ACHN (cell line): ENCODE data around the gene CHN2.

Experiments used
- DNase-seq: peaks from one replicate; pipeline ENCODE4 v3.0.0-alpha.2; 2015
- in situ Hi-C: cut with HindIII; loops from 2 replicates; pipeline ENCODE4 v1.10.0; 2017; ENCODE audit warnings: low sequenced_read_pairs, low pct_ligation_motif_present, low pct_unique_long_range_greater_than_20kb

The CHN2 gene

DNA sequence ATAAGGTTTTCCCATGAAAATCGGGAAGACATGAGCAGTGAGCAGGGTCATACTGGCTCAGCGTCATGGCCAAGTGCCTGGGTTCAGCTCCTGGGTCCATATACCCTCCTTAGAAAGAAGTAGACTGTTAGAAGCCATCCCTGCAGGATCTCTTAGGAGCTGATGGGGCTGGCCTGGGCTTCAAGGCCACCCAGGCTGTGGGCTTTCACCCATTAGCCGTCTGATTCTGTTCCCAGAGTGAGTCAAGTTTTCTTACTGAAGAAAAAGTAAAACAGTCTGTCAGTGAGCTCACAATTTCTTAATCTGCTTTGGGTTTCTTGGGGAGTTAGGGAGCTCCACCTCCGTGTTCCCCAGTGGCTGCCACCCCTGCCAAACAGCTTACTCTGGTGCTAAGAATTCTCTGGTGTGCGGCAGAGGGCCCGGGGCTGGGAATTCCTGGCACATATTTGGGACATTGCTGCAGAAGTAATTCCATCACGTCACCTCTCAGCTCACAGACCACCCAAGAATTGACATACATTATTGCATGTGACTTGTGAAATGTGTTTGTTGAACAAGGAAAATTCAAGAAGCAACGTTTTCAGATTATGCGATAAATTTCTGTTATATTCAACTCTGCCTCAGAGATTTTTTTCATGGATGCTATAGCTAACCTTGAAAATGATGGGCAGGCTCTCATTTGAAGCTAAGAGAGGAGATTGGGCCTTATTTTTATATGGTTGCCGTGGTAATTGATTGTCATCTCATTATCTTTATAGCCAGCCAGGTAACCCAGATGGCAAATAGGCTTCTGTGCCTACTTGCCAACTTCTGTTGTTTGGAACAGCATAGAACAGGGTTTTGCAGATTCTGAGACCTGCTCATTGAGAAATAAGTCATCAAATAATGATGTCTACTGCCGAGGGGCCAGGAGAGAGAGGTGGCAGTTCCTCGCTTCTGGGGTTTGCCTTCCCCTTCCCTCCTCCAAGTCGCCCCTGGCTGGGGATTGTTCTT, 166.4 kb downstream of the CHN2 start:
- DNase-seq, result no peak
- in situ Hi-C loops, result no loop called here

DNA sequence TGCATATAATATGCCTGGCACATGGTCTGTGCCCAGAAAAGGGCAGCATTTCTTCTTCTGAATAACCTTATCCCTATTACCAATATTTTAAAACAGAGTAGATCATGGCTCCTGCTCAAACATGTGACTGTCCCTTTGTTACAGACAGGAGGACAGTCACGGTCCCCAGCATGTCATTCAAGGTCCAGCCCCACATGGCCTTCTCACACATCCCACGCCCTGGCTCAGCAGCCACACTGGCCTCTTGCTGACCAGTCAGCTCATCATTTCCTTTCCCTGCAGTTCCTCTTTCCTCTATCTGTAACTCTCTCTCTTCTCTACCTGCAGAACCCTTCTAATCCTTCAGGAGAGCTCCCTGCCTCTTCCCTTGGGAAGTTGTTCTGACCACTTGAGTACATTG, 167.8 kb downstream of the CHN2 start:
- DNase-seq, result no peak
- in situ Hi-C loops, result no loop called here

DNA sequence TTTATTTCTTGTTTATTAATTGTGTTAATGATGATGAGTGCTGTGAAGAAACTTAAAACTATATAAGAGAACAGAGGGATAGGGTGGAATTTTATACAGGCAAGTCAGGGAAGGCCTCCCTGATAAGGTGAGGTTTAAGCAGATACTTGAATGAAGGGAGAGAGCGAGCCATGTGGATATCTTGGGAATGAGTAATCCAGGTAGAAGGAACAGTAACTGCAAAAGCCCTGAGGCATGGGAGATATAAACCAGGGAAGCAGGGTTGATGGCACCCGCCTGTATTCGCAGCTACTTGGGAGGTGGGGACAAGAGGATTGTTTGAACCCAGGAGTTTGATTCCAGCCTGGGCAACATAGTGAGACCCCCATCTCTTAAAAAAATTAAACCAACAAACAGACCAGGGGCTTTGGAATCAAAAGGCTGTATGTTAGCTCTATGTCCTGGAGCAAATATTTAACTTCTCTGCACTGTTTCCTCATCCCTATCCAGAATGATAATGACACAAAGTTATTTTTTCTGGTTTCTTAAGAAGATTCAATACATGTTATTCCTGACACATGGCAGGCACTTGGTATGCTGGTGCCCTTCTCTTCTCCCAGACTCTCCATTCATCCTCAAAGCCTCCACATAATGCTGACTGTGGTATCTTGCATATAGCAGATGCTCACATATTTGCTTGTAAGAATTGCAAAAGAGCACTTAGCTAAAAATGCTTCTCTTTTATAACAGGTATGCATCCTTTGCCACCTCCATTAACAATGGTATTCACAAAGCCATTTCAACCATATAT, 169.3 kb downstream of the CHN2 start:
- in situ Hi-C loops, result no loop called here
- no peak for DNase-seq

DNA sequence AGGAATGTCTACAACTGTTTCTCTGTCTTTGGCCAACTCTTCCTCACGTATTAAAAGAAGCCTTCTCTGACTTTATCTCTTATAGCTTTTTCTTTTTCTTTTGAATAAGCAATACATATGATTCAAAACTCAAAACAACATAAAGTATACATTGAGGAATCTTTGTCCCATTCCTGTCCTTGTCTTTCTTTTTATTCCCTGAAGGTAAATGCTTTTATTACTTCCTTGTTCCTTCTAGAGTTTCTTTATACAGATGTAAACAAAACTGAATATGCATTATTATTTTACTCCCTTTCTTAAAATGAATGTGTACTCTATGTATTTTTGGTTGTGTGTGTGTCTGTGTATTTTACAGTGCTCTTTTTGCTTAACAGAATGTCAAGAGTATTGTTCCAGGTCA, 170.1 kb downstream of the CHN2 start:
- in situ Hi-C loops, result no loop called here
- DNase-seq, result no peak

DNA sequence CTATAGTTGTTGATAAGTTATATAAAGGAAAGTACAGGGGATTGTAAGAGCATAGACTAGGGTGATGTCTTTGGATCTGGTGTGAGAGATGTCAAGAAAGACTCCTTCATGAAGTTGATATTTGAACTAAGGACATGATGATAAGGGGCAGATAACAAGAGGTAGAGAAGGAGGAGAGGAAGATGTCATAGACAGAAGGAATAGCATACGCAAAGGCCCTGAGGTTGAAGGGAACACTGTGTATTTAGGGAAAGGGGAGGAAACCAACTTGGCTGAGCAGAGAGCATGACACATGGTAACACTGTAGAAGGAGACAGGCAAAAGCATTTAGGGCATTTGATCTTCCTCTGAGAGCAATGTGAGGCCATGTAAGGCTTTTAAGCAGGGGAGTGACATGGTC, 170.8 kb downstream of the CHN2 start:
- DNase-seq, result no peak
- in situ Hi-C loops, result no loop called here

DNA sequence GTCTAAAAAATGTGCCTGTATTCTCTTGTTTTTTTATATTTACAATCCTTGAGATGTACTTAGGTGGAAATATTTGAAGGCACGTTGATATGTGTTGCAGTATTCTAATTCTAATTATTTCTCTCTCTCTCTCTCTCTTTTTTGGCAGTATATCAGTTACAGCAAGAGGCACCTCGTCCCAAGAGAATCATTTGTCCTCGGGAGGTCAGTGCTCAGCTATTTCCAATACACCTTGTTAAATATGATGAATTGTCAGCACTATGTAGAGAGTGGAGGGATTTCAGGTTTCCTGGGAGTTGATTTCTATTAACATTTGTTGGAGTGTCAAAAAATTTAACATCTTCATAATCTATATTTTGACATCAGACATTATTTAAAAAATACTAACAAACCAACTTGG, 173.2 kb downstream of the CHN2 start:
- DNase-seq, result no peak
- in situ Hi-C loops, result no loop called here

DNA sequence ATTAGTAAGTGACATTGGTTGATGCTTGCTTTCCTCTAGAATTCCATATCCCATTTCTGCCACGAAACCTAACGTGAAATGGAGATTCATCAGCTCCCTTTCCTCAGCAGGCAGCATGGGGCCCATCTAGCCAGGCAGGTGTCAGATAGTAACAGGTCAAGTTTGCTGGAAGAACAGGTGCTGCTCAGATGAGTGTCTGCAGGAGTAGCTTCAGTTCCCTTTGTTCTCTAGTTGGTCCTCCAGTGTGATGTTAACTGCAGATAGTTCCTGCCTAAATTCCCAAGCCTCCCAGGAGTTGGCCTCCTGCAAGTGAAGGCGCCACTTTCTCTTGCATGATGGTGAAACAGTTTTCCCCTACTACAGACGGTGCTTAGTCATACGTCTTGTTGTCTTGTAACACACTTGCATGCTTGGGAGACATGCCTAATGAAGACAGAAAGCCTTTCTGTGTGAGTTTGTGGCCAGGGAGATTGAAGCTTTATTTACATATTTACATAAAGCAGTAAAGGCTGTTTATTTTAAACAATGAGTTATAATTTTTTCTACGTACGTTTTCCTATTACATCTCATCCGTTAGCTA, 175.4 kb downstream of the CHN2 start:
- no peak for DNase-seq
- in situ Hi-C loops, result no loop called here

DNA sequence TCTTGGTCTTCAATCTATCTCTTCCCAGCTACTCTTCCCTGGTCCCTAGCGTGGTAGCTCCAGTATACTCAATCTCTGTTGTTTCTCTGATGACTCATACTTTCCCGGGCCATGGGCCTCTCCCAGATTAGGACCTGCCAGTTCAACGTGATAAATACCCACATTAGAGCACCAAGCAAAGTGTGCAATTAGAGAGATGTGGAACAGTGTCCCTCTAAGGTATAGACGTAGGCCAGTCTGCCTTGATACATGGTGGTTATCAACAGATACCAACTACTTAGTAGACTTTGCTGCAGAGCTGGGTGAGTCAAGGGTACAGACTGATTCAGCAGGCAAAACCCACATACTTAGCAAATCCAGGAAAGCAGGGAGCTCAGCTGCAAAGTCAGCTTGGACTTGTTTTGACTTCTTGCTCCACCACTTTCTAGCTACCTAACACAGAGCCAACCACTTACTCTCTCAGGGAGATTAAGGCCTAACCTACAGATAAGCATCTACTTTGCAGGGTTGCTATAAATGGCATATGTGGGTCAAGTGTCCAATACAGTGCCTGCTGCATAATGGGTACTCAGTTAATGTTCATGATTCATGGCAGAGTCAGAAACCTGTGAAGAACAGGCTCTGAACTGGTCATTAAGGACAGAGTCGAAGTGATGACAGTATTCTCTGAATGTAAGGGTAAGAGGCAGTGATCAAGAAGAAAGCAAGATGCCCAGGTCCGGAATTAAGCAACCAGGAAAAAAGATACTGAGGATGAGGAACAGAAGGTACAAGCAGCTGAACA, 176.1 kb downstream of the CHN2 start:
- in situ Hi-C loops, result no loop called here
- no peak for DNase-seq

DNA sequence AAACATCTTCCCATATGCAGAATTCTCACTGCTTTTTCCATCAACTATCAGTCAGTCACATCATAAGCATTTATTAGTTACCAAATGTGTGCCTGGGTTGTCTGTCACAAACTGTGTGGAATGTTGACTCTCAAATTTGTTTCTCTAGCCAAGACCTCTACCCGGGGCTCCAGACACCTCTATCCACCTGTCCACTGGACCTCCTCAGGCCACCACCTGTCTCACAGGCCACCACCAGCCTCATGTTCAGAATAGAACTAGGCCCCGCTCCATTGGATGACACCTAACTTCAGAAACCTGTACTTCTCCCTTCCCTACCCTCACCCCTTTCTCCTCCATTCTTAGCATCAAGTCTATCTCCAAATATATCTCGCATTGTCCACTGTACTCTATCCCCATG, 176.9 kb downstream of the CHN2 start:
- no peak for DNase-seq
- in situ Hi-C loops, result no loop called here

DNA sequence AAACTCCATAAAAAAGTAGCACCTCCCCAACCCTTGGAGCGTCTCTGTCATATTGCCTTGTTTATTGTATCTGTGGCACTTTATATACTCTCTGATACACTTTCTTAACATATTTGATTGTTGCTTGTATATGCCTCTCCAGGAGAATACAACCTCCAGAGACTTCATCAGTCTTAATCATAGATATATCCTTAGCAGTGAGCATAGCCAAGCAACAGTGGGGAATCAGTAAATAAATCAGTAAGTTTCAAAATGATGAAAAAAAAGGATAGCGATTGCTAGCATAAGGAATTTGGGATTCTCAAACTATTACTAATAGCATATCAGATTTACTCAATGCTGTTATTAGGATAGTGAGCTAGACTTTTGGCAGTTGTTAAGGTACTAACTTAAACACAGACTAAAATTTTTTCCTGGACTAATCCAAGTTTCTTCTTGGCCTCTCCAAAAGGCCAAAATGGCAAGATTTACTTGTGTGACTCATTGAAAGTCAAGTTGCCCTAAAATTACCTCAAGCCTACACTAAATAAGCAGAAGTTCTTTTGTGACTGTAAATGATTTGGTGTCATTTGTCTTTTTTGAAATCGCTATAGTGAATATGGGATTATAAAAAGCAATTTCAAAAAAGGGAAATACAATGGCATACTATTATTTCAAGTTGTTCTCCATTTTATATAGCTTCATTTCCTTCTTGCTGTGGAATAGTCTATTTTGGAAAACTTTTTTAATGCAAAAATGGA, 177.9 kb downstream of the CHN2 start:
- DNase-seq, result no peak
- in situ Hi-C loops, result no loop called here

DNA sequence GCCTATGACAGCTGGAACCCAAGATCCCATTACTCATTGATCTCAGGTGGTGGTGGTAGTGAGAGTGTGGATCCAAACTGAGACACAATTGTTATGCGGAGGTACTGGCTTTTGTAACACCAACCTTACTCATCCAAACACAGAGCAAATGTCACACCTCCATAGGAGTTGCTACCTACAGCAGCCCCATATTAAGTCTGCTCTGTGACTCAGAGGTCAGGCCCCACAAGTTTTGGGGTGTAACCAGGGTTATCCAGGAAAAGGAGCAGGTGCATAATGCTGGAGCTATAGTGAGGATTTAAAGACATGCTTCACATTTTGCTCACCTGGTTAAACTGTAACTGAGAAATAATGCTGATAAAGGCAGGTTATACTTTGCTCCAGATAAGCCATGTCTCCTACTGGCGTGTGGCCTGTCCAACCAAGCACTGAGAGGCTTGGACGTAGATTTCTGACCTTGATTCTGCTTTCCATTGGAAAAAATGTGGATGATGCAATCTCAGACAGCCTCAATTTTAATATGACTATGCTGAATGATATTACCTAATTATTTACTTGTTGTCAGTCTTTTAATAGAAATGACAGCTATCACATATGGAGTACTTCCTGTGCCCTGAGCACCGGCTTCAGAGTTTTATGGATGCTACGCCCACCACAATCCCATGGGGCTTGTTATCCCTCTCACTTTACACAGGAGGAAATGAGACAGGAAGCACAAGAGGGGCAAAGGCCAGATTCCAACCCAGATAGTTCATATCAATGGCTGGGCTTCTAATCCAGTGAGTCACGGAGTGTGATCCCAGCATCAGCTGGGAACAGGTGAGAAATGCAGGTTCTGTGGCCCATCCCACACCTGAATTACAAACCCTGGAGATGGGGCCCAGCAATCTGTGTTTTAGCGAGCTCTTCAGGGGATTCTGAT, 181.3 kb downstream of the CHN2 start:
- in situ Hi-C loops, result no loop called here
- no peak for DNase-seq

DNA sequence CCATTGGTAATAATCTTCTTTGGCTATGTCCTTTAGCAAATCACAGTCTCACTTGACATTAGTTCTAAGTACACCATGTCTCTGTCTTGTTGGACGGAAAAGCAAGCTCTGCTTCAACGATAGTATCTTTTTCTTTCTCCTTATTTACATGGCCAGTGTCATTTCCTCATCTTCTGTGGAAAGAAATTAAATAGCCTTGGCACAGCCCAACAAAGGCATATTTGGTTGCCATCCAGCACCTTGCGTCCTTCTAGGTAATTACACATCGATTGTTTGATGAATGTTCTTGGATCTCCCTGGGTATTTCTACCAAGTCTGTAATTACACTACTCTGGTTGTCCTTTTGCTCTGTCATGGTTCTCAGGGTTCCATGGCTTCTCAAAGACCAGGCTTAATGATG, 183.1 kb downstream of the CHN2 start:
- DNase-seq, result no peak
- in situ Hi-C loops, result no loop called here

DNA sequence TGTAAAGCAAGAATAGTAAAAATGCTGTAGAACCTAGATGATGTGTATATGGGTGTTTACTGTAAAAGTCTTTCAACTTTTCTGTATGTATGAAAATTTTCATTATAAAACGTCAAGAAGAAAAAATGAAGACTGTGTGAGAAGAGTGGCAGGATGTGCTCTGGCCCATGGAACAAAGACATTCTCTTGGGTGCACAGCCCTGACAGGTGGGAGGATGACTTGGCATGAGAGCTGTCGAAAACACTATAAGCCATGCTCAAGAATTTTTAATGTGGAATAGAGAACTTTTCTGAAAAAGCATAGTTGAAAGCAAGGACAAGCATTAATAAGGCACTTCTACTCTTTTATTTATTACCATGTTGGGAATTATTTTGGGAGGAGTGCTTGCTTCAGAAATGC, 185.0 kb downstream of the CHN2 start:
- no peak for DNase-seq
- in situ Hi-C loops, result no loop called here

DNA sequence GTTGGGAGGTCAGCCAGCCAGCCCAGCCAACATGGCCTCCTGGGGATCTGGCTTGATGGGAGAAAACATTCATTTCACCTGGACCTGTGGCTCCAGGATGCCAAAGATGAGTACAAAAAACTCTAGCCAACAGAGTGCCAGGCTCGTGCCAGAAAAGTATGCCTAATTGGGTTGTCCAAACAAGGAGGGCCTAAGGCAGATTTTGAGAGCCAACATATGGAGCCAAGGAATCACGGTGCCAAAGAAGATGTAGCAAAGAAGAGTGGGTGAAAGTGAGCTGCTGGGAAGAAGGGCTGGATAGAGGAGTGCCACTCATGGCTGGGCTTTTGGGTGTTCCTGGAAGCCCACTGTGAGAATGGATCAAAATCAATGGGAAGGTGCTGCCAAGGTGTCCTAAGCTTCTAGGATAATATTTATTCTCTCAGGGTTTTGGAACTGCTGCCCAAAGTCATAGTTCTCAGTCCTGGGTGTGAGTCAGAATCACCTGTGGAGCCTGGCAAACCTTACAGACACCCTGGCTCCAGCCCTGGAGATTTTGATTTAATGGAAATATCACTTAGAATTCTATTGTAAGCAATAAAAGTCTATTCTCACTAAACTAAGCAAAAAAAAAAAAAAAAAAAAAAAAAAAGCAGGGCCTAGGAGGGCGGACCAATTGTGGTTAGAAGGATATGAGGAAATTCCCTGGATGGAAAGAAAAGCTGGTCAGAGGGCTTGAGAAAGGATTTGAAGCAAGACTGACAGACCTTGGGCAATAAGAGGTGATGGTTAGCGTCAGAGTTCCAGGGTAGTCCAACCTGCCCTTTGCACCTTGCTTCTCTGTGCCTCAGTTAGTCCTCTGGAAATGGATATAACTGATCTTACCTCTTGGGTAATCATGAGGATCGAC, 186.9 kb downstream of the CHN2 start:
- in situ Hi-C loops, result no loop called here
- no peak for DNase-seq

DNA sequence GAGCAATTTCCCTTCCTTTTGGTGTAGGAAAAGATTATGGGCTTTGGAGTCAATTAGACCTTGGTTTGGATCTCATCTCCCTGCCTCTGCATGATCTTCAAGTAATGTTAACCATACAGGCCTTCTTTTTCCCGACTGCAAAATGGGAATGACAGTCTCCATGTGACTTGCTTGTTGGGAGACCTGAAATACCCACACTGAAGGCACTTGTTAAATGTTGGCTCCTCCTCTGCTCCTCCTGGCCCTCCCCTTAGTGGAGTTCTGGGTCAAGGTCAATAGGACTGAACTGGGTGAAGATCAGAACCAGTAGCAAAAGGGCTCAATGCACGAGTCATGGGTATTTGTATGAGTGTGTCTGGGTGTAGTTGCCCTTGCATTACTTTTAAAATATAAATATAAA, 189.7 kb downstream of the CHN2 start:
- no peak for DNase-seq

DNA sequence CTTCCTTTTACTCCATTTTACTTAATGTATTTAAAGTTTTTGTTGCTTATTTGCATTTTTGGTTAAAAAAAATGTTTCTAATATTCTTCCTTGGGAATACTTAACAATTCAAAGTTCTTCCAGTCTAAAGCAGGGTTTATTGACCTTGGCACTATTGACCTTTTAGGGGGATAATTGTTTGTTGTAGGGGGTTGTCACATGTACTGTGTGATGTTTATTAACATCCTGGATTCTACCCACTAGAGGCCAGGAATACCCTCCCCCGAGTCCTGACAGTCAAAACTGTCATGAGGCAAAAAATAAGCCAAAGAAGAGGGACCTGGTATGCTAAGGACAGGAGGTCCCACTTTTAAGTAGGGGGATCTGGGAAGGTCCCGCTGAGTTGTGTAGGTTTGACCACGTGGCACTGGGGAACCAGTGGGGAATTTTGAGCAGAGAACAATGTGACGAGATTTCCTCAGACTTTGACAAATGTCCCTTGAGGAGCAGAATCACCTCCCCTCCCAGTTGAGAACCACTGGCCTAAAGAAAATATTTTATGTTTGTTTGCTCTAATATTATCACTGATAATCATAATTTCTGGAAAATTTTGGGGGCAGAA, 190.7 kb downstream of the CHN2 start:
- in situ Hi-C loops, result no loop called here
- no peak for DNase-seq

More for the DNA sequence above, 189.7 kb downstream of the CHN2 start:
- in situ Hi-C loops, result no loop called here
